Measurements from ENCODE around the gene LBX2. TPM values are rescaled to one million over a fixed set of nuclear protein-coding genes. Genes with fewer than 3 reads are reported as not detected.
A peak's percentile ranks its signal among the peaks of the same experiment; 100 is the strongest.

LBX2 gene
- total and polyA plus RNA-seq, 10 of the 15 experiments (the other 5 are each of a cell fraction or from before 2014, with no cell fraction given): 0.08 to 4.0 (median 0.27) TPM

- Histone ChIP-seq H3K4me2 (ENCODE audit: control insufficient read depth, insufficient read depth) (peak overlapping the region; percentile 96; the same call in 1 of the 2 replicates), H2AFZ (ENCODE audit: control insufficient read depth, low read depth, low read length) (0 out of 2 replicates have a peak overlapping the region, but pooled peaks have one; percentile 69), H3K4me1 (ENCODE audit: control insufficient read depth, insufficient read depth, low read length) (peaks cover 13% of the 10 kb centered on the region; the same call in 1 of the 2 replicates), H3K27me3 (replicated peaks in 1 of 2; ENCODE audit: control insufficient read depth in 2 of 2, insufficient read depth in 2 of 2, low read length in 1 of 2) (peaks cover 18 to 31% of the 10 kb centered on the region in 2 experiments), H3K4me3 (peak overlapping the region; percentile 31; the same call in 1 of the 2 replicates), H3K27ac (ENCODE audit: control insufficient read depth, insufficient read depth) (no peak overlapping the region), H3K9me3 (replicated peaks; ENCODE audit: control insufficient read depth, insufficient read depth, low read length) (no peaks in the 10 kb centered on the region; the same call in 2 of the 3 replicates), H3K79me2 (ENCODE audit: control insufficient read depth, insufficient read depth, low read length) (no peaks in the 10 kb centered on the region), H3K9ac (ENCODE audit: control insufficient read depth, insufficient read depth, low read length) (no peak overlapping the region), H3K36me3 (ENCODE audit: control insufficient read depth in 2 of 2, insufficient read depth in 2 of 2, low read length in 1 of 2) (no peaks in the 10 kb centered on the region), H4K20me1 (ENCODE audit: control insufficient read depth, insufficient read depth) (no peaks in the 10 kb centered on the region)
- RAD21 ChIA-PET (ENCODE audit: unreplicated experiment): no interaction called here
- SMC1A ChIA-PET (ENCODE audit: uncharacterized antibody, unreplicated experiment): interaction anchor here (1.5 kb wide), 1 partner anchor 15 kb away, joined by 3 read pairs; no protein-coding TSS in a partner anchor
- POLR2A ChIA-PET: interaction anchor here (1.2 kb wide), 1 partner anchor 12 kb away, joined by 3 read pairs; no protein-coding TSS in a partner anchor
- FAIRE-seq: no peak
- CTCF ChIA-PET: no interaction called here
- in situ Hi-C loops (cut with MboI): no loop called here
- DNase-seq (ENCODE audit: low read depth, low spot score): no peak
- BruUV-seq (replicated peaks): no TSS peak
- TF ChIP-seq NRF1 (conservative IDR thresholded peaks at IDR 0.05; ENCODE audit: low read depth, low read length) (no peak), SMAD1 (IDR thresholded peaks at IDR 0.05; ENCODE audit: low read depth, partially characterized antibody) (no peak), NFIC (IDR thresholded peaks at IDR 0.05; ENCODE audit: low read depth, low read length) (no peak), CEBPB (IDR thresholded peaks at IDR 0.05; ENCODE audit: borderline replicate concordance in 1 of 2, low read depth in 2 of 2, low read length in 2 of 2) (no peak), SUZ12 (IDR thresholded peaks at IDR 0.05; ENCODE audit: unreplicated experiment) (no peak), KDM1A (IDR thresholded peaks at IDR 0.05; ENCODE audit: borderline replicate concordance) (no peak), RAD21 (IDR thresholded peaks at IDR 0.05; ENCODE audit: insufficient read depth, low read depth, low read length) (no peak), HCFC1 (IDR thresholded peaks at IDR 0.05; ENCODE audit: low read length) (no peak), KAT2A (conservative IDR thresholded peaks at IDR 0.05; ENCODE audit: control insufficient read depth, low read depth, low read length) (no peak), SRF (IDR thresholded peaks at IDR 0.05; ENCODE audit: low read depth in 2 of 2, low read length in 2 of 2) (no peak), ZNF24 (IDR thresholded peaks at IDR 0.05) (no peak), ZNF592 (IDR thresholded peaks at IDR 0.05) (no peak), RUNX3 (IDR thresholded peaks at IDR 0.05; ENCODE audit: low read length) (no peak), ZSCAN29 (IDR thresholded peaks at IDR 0.05) (no peak), CBFB (IDR thresholded peaks at IDR 0.05; ENCODE audit: low read depth) (no peak), NKRF (conservative IDR thresholded peaks at IDR 0.05) (no peak), RB1 (IDR thresholded peaks at IDR 0.05; ENCODE audit: borderline replicate concordance) (no peak), TARDBP (IDR thresholded peaks at IDR 0.05; ENCODE audit: borderline replicate concordance) (no peak), E2F4 (IDR thresholded peaks at IDR 0.05; ENCODE audit: low read depth, low read length) (no peak), NFXL1 (IDR thresholded peaks at IDR 0.05; ENCODE audit: borderline replicate concordance) (no peak)
- ATAC-seq: no peak
- intact Hi-C loops (cut with micrococcal nuclease; ENCODE audit: unreplicated experiment): no loop called here
- 75% methylated on average over 13 of the region's 13 CpGs for WGBS (ENCODE audit: insufficient coverage, insufficient replicate concordance, low lambda C conversion rate, missing lambda C conversion rate)
These were observed 17.2 kb upstream of the LBX2 start for GRCh38 chr2:74516650-74517049.
